HepG2 (cell line): ENCODE measurements around the gene HOXA6. TPM values are rescaled to one million over a fixed set of nuclear protein-coding genes. Genes with fewer than 3 reads are reported as not detected.

Experiments
- IRF2 ChIP-seq: IDR thresholded peaks from 2 replicates; pipeline ENCODE4 v1.6.1; 2018; ENCODE audit warnings: missing genetic modification reagents, missing compliant biosample characterization
- SSRP1 ChIP-seq: IDR thresholded peaks from 2 replicates; pipeline ENCODE4 v1.6.1; 2016; ENCODE audit warnings: control low read depth
- TRAFD1 ChIP-seq: sonication (generic); formaldehyde crosslinking; IDR thresholded peaks from 2 replicates; pipeline ENCODE4 v1.5.1; 2020; ENCODE audit warnings: missing genetic modification reagents, mild to moderate bottlenecking, borderline replicate concordance
- ZBTB39 ChIP-seq: sonication (generic); formaldehyde crosslinking; IDR thresholded peaks from 2 replicates; pipeline ENCODE4 v1.5.0; 2020; ENCODE audit warnings: missing genetic modification reagents
- ZNF234 ChIP-seq: sonication (generic); formaldehyde crosslinking; conservative IDR thresholded peaks from 2 replicates; pipeline ENCODE4 v1.5.1; 2020; ENCODE audit warnings: mild to moderate bottlenecking, missing genetic modification reagents
- ZNF354B ChIP-seq: sonication (generic); formaldehyde crosslinking; IDR thresholded peaks from 2 replicates; pipeline ENCODE4 v1.8.0; 2022; ENCODE audit warnings: mild to moderate bottlenecking, missing genetic modification reagents
- ZNF496 ChIP-seq: sonication (generic); formaldehyde crosslinking; IDR thresholded peaks from 2 replicates; pipeline ENCODE4 v1.8.1; 2023; ENCODE audit warnings: mild to moderate bottlenecking, moderate library complexity, missing genetic modification reagents; ENCODE audit not compliant: insufficient replicate concordance
- ZNF547 ChIP-seq: sonication (generic); formaldehyde crosslinking; IDR thresholded peaks from 2 replicates; pipeline ENCODE4 v1.5.1; 2020; ENCODE audit warnings: mild to moderate bottlenecking, missing genetic modification reagents
- ZNF839 ChIP-seq: sonication (generic); formaldehyde crosslinking; IDR thresholded peaks from 2 replicates; pipeline ENCODE4 v1.4.0; 2020; ENCODE audit warnings: missing genetic modification reagents, mild to moderate bottlenecking, borderline replicate concordance
- polyA plus RNA-seq, 8 experiments: library from polyadenylated mRNA; depleted of rRNA in 3 of 8; stranded (reverse) in 7 of 8; unstranded in 1 of 8; fragments of >200 nt; fragmentation: Illumina TruSeq in 4 of 8; extraction: Trizol in 4 of 8; gene quantifications; 2 replicates each; pipeline versions ENCODE4 v1.2.1 to v1.2.3, GENCODE V29; 2011 to 2016; ENCODE audit warnings: low read depth in 4 of 8, missing spikeins in 1 of 8, mixed read lengths in 1 of 8; ENCODE audit not compliant: insufficient read depth in 1 of 8
- total RNA-seq, 5 experiments: library from RNA; depleted of rRNA; stranded (reverse); fragments of >200 nt; fragmentation: Illumina TruSeq; extraction: Trizol; gene quantifications; 2 replicates each; pipeline ENCODE4 v1.2.3, GENCODE V29; 2016; ENCODE audit warnings: low read depth in 1 of 5

HOXA6 gene
- total and polyA plus RNA-seq, 2 of the 13 experiments (the other 11 are each of a cell fraction or from before 2014, with no cell fraction given), result 1.3 to 1.5 TPM

- TF ChIP-seq ZBTB39 (CRISPR knock-in tag) (no peak), SSRP1 (CRISPR knock-in tag) (no peak), ZNF547 (no peak), ZNF839 (no peak), ZNF354B (CRISPR knock-in tag) (no peak), ZNF496 (no peak), ZNF234 (CRISPR knock-in tag) (no peak), IRF2 (CRISPR knock-in tag) (no peak), TRAFD1 (CRISPR knock-in tag) (no peak)
Measured at GRCh38 chr7:27161721-27162560, 14.4 kb upstream of the HOXA6 start (continued).
